Activated T-helper 2 cell treated with anti-CD3 and anti-CD28 coated beads, Interferon-gamma antibody, Interleukin-2, Interleukin-4, amounts not matched to agents 10 μg/mL and 5 μg/mL and 100 μg/mL, durations not matched to agents 14 hours and 24 hours and 36 hours (primary cell): Measurements from ENCODE around the gene TSPEAR. TPM values are rescaled to one million over a fixed set of nuclear protein-coding genes. Genes with fewer than 3 reads are reported as not detected.
"Not testable (repeated sequence)": the region's sequence is repeated elsewhere in the genome, so short reads cannot be mapped to it uniquely, and the experiment has no call there.

Source experiments
- DNase-seq: peaks from one replicate; pipeline ENCODE4 v3.0.0; 2021; ENCODE audit warnings: low spot score
- H3K27ac Mint-ChIP-seq: one replicate; pipeline ENCODE4 v1.8.0; 2021; ENCODE audit warnings: mixed read lengths
- H3K27me3 Mint-ChIP-seq: one replicate; pipeline ENCODE4 v1.8.0; 2021; ENCODE audit warnings: low read depth, mixed read lengths
- H3K36me3 Mint-ChIP-seq: one replicate; pipeline ENCODE4 v1.8.0; 2021; ENCODE audit warnings: low read depth, mixed read lengths
- H3K4me1 Mint-ChIP-seq: one replicate; pipeline ENCODE4 v1.8.0; 2021; ENCODE audit warnings: low read depth, mixed read lengths
- H3K4me3 Mint-ChIP-seq: one replicate; pipeline ENCODE4 v1.8.0; 2021; ENCODE audit warnings: low read depth, mild to moderate bottlenecking, moderate library complexity, mixed read lengths
- H3K9me3 Mint-ChIP-seq: one replicate; pipeline ENCODE4 v1.8.0; 2021; ENCODE audit warnings: mixed read lengths
- intact Hi-C: fragments of 100-400 bp; cut with micrococcal nuclease; formaldehyde crosslinking; loops from one replicate; pipeline ENCODE4 v1.15.1; 2023
- total RNA-seq: library from RNA; stranded (reverse); gene quantifications from 2 replicates; pipeline ENCODE4 v1.2.3, GENCODE V29; 2022

TSPEAR gene
- total RNA-seq, 1 donor from 2014 or later: not detected

GRCh38 chr21:44650973-44651675, 60.2 kb downstream of the TSPEAR start:
- no peak overlapping the region for H3K27ac Mint-ChIP-seq
- H3K27me3 Mint-ChIP-seq: no peaks in the 10 kb centered on the region
- peaks cover 11% of the 10 kb centered on the region for H3K9me3 Mint-ChIP-seq
- H3K4me3 Mint-ChIP-seq: no peak overlapping the region
- peaks cover 7% of the 10 kb centered on the region for H3K36me3 Mint-ChIP-seq
- intact Hi-C loops: no loop called here
- peaks cover 11% of the 10 kb centered on the region for H3K4me1 Mint-ChIP-seq
- DNase-seq: no peak

GRCh38 chr21:44650265-44650972, 61.0 kb downstream of the TSPEAR start:
- Mint-ChIP-seq H3K27me3 (no peaks in the 10 kb centered on the region), H3K4me3 (no peak overlapping the region), H3K4me1 (peaks cover 11% of the 10 kb centered on the region), H3K27ac (no peak overlapping the region), H3K36me3 (peaks cover 6% of the 10 kb centered on the region), H3K9me3 (peaks cover 8% of the 10 kb centered on the region)
- DNase-seq: no peak
- intact Hi-C loops: no loop called here

- Mint-ChIP-seq H3K4me1 (peaks cover 7% of the 10 kb centered on the region), H3K27ac (no peak overlapping the region), H3K27me3 (no peaks in the 10 kb centered on the region), H3K4me3 (no peak overlapping the region), H3K36me3 (peaks cover 6% of the 10 kb centered on the region), H3K9me3 (peaks cover 6% of the 10 kb centered on the region)
- no peak for DNase-seq
- intact Hi-C loops: no loop called here
Measured at GRCh38 chr21:44649521-44650100, 61.8 kb downstream of the TSPEAR start.

- Mint-ChIP-seq H3K4me3 (no peak overlapping the region), H3K27me3 (no peaks in the 10 kb centered on the region), H3K27ac (no peak overlapping the region), H3K36me3 (peaks cover 2% of the 10 kb centered on the region), H3K9me3 (peaks cover 15% of the 10 kb centered on the region), H3K4me1 (peaks cover 2% of the 10 kb centered on the region)
- intact Hi-C loops: no loop called here
- no peak for DNase-seq
Measured at GRCh38 chr21:44648557-44649311, 62.6 kb downstream of the TSPEAR start.

GRCh38 chr21:44647222-44647552, 64.2 kb downstream of the TSPEAR start:
- Mint-ChIP-seq H3K27ac (no peak overlapping the region), H3K9me3 (peaks cover 22% of the 10 kb centered on the region), H3K4me1 (no peaks in the 10 kb centered on the region), H3K4me3 (no peak overlapping the region), H3K36me3 (no peaks in the 10 kb centered on the region), H3K27me3 (no peaks in the 10 kb centered on the region)
- intact Hi-C loops: no loop called here
- DNase-seq: no peak

GRCh38 chr21:44646366-44647221, 64.8 kb downstream of the TSPEAR start, which contains the start of gene KRTAP10-11:
Gene KRTAP10-11 (plus strand): TSS chr21:44646414. CDS start chr21:44646459, 45 bp downstream.
- H3K27ac Mint-ChIP-seq, H3K27me3 Mint-ChIP-seq, H3K36me3 Mint-ChIP-seq, H3K4me1 Mint-ChIP-seq, intact Hi-C loops, H3K4me3 Mint-ChIP-seq, DNase-seq: not testable (repeated sequence)
- H3K9me3 Mint-ChIP-seq: peaks cover 28% of the 10 kb centered on the region

GRCh38 chr21:44644878-44645277, 66.5 kb downstream of the TSPEAR start:
- no peaks in the 10 kb centered on the region for H3K36me3 Mint-ChIP-seq
- intact Hi-C loops: no loop called here
- H3K9me3 Mint-ChIP-seq: peaks cover 41% of the 10 kb centered on the region
- H3K4me3 Mint-ChIP-seq: no peak overlapping the region
- no peaks in the 10 kb centered on the region for H3K4me1 Mint-ChIP-seq
- no peak overlapping the region for H3K27ac Mint-ChIP-seq
- H3K27me3 Mint-ChIP-seq: no peaks in the 10 kb centered on the region
- DNase-seq: no peak

GRCh38 chr21:44643741-44644310, 67.5 kb downstream of the TSPEAR start:
- H3K9me3 Mint-ChIP-seq: peaks cover 44% of the 10 kb centered on the region
- H3K36me3 Mint-ChIP-seq: no peaks in the 10 kb centered on the region
- no peaks in the 10 kb centered on the region for H3K27me3 Mint-ChIP-seq
- DNase-seq: no peak
- no peak overlapping the region for H3K4me3 Mint-ChIP-seq
- no peak overlapping the region for H3K27ac Mint-ChIP-seq
- H3K4me1 Mint-ChIP-seq: no peaks in the 10 kb centered on the region
- intact Hi-C loops: no loop called here

GRCh38 chr21:44640761-44641160, 70.6 kb downstream of the TSPEAR start:
- Mint-ChIP-seq H3K27ac (no peak overlapping the region), H3K4me3 (no peak overlapping the region), H3K27me3 (no peaks in the 10 kb centered on the region), H3K36me3 (no peaks in the 10 kb centered on the region), H3K4me1 (no peaks in the 10 kb centered on the region), H3K9me3 (peaks cover 44% of the 10 kb centered on the region)
- intact Hi-C loops: no loop called here
- no peak for DNase-seq

GRCh38 chr21:44639331-44639655, 72.1 kb downstream of the TSPEAR start:
- Mint-ChIP-seq H3K27ac (no peak overlapping the region), H3K4me1 (no peaks in the 10 kb centered on the region), H3K36me3 (no peaks in the 10 kb centered on the region), H3K27me3 (peaks cover 2% of the 10 kb centered on the region), H3K9me3 (peaks cover 35% of the 10 kb centered on the region), H3K4me3 (no peak overlapping the region)
- intact Hi-C loops: no loop called here
- DNase-seq: no peak

- H3K9me3 Mint-ChIP-seq: peaks cover 29% of the 10 kb centered on the region
- H3K27me3 Mint-ChIP-seq, H3K4me3 Mint-ChIP-seq, DNase-seq, intact Hi-C loops, H3K36me3 Mint-ChIP-seq, H3K27ac Mint-ChIP-seq, H3K4me1 Mint-ChIP-seq: not testable (repeated sequence)
Measured at GRCh38 chr21:44638506-44639330, 72.7 kb downstream of the TSPEAR start.
